ENCODE measurements around the gene GAMT.

DNA sequence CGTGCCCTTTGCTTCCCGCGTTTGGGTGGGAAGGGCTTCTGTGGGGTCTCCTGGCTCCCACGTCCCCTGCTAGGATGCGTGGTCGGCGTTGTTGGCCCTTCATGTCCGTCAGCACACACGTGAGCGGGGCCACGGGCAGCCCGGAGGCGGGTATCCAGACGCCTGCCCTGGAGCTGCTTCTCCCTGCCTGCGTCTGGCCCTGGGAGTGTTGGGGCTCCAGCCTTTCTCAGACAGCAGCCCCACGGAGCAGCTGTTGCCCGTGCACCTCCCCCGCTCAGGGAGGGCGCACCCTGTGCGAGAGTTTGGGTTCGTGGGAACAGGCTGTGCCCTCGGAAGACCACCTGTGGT is 20.6 kb upstream of the GAMT start:
- TF ChIP-seq, protein P1, sequence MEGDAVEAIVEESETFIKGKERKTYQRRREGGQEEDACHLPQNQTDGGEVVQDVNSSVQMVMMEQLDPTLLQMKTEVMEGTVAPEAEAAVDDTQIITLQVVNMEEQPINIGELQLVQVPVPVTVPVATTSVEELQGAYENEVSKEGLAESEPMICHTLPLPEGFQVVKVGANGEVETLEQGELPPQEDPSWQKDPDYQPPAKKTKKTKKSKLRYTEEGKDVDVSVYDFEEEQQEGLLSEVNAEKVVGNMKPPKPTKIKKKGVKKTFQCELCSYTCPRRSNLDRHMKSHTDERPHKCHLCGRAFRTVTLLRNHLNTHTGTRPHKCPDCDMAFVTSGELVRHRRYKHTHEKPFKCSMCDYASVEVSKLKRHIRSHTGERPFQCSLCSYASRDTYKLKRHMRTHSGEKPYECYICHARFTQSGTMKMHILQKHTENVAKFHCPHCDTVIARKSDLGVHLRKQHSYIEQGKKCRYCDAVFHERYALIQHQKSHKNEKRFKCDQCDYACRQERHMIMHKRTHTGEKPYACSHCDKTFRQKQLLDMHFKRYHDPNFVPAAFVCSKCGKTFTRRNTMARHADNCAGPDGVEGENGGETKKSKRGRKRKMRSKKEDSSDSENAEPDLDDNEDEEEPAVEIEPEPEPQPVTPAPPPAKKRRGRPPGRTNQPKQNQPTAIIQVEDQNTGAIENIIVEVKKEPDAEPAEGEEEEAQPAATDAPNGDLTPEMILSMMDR (IDR thresholded peaks at IDR 0.05) = no peak
- no peak for TF ChIP-seq POLR2A (IDR thresholded peaks at IDR 0.05)
